PFSK-1 (cell line): Measurements from ENCODE around the gene SEMA4D.

Source experiments
- POLR2AphosphoS5 ChIP-seq: IDR thresholded peaks from 2 replicates; pipeline ENCODE4 v1.6.1; 2012; ENCODE audit warnings: low read depth, mild to moderate bottlenecking, control low read depth, low read length, moderate library complexity
- REST ChIP-seq, 2 experiments: IDR thresholded peaks; 2 replicates each; pipeline versions ENCODE4 v1.6.1 to v1.8.0; 2011 to 2012; ENCODE audit warnings: low read depth in 2 of 2, low read length in 2 of 2, control low read depth in 1 of 2, inconsistent platforms in 1 of 2, mild to moderate bottlenecking in 1 of 2, moderate library complexity in 1 of 2; ENCODE audit not compliant: insufficient read depth in 1 of 2
- SIN3A ChIP-seq: IDR thresholded peaks from 2 replicates; pipeline ENCODE4 v1.6.1; 2012; ENCODE audit warnings: mild to moderate bottlenecking, low read length, moderate library complexity, borderline replicate concordance; ENCODE audit not compliant: insufficient read depth
- TAF1 ChIP-seq: IDR thresholded peaks from 2 replicates; pipeline ENCODE4 v1.6.1; 2012; ENCODE audit warnings: low read length, control low read depth, borderline replicate concordance; ENCODE audit not compliant: insufficient read depth

GRCh38 chr9:89465726-89466308 is 32.1 kb downstream of the SEMA4D start:
- TF ChIP-seq REST (IDR thresholded peaks at IDR 0.05; ENCODE audit: insufficient read depth in 1 of 2, low read depth in 2 of 2, low read length in 2 of 2) (no peak), POLR2AphosphoS5 (no peak), TAF1 (no peak), SIN3A (no peak)
